HG02943 (cell line): ENCODE data around the gene CAPN5.

Source experiments
- ATAC-seq: cut with Tn5 transposase; IDR thresholded peaks from one replicate; pipeline ENCODE4 v1.9.1; 2021; ENCODE audit warnings: mild to moderate bottlenecking, low read depth, moderate library complexity; ENCODE audit not compliant: unreplicated experiment

CAPN5 gene

DNA sequence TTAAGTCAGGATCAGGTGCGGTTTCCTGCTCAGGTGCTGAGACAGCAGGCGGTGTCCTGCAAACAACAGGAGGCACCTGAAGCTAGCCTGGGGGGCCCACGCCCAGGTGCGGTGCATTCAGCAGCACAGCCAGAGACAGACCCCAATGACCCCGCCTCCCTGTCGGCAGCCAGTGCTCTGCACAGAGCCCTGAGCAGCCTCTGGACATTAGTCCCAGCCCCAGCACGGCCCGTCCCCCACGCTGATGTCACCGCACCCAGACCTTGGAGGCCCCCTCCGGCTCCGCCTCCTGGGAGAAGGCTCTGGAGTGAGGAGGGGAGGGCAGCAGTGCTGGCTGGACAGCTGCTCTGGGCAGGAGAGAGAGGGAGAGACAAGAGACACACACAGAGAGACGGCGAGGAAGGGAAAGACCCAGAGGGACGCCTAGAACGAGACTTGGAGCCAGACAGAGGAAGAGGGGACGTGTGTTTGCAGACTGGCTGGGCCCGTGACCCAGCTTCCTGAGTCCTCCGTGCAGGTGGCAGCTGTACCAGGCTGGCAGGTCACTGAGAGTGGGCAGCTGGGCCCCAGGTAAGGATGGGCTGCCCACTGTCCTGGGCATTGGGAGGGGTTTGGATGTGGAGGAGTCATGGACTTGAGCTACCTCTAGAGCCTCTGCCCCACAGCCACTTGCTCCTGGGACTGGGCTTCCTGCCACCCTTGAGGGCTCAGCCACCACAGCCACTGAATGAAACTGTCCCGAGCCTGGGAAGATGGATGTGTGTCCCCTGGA, 61.3 kb downstream of the CAPN5 start, which contains the start of gene MYO7A:
TSS of gene MYO7A (plus strand) at position 327 of the 772 bp plus-strand sequence. CDS start 2,389 bp downstream, outside the sequence.
- ATAC-seq = no peak

DNA sequence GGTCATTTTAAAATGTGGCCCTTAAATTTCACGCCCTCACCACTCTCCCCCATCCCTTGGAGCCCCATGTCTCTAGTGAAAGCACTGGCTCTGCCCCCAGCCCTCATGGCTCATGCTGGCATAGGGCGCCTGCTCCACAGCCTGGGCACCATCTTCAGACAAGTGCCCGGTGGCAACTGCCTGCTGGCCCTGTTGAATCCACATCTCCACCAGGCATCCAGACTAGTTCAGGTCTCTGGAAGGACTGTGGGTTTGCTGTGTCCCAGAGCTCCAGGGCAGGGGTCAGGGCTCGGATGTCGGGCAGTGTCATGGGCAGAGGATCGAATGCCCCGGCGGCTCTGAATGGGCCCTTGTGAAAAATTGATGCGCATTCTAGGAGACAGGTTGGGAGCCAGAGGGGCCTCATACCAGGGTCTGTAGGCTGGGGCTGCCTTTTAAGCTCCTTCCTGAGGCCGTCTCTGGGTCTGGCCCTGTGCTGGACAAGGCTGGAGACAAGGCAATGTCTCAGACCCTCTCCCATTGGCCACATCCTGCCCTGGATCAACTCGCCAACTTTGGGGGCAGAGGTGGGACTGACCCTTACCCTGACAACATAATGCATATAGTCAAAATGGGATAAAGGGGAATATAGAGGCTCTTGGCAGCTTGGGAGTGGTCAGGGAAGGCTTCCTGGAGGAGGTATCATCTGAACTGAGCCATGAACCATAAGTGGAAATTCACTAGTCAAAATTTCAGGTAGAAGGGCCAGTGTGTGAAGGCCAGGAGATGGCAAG, 62.5 kb downstream of the CAPN5 start:
- no peak for ATAC-seq

DNA sequence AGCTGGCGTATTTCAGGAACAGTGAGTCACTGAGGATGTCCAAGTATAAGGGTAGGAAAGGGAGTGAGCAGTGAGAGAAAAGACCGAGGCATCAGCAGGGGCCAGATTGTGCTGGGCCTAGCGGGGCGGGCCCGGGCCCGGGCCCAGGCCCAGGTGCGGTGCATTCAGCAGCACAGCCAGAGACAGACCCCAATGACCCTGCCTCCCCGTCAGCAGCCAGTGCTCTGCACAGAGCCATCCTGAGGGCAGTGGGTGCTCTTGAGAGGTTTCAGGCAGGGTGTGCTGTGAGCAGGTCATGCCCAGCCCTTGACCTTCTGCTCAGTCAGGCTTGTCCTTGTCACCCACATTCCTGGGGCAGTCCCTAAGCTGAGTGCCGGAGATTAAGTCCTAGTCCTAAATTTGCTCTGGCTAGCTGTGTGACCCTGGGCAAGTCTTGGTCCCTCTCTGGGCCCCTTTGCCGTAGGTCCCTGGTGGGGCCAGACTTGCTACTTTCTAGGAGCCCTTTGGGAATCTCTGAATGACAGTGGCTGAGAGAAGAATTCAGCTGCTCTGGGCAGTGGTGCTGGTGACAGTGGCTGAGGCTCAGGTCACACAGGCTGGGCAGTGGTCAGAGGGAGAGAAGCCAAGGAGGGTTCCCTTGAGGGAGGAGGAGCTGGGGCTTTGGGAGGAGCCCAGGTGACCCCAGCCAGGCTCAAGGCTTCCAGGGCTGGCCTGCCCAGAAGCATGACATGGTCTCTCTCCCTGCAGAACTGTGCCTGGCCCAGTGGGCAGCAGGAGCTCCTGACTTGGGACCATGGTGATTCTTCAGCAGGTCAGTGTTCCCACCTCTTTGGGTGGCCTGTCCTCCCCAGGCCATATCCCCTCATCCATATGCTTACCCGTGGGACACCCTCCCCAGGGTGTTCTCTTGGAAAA, 63.3 kb downstream of the CAPN5 start:
- ATAC-seq = no peak

DNA sequence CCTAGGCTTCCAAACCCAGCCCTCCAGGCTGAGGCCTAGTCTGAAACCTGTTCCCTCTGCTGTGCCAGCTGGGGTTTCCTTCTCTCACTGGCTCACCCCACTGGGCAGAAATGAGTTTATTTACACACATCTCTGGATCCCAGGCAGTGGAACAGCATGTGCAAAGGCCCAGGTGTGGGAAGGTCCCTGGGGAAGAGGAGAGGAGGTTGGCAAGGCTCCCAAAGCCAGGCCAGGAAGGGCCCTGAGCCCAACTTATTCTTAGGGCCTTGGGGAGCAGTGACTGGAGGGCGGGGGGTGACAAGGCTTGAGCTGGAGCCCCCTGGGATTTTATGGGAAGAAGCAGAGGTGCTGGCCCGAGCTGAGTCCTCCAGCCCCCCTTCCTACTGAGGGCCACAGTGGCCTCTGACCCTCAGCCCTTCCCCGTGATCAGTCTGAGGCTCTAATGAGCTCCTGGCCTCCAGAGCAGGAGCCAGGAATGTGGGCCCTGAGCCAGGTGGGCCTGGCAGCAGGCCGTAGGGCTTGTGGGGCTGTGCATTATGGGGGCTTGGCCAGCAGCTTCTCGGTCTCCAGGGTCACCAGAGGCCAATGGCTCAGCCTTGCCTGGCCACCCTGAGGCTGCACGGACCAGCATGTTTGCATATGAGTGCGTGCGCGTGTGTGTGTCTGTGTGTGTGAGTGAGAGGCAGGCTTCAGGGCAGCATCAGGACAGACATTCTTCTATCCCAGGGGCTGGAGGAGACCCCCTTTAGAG, 64.2 kb downstream of the CAPN5 start:
- no peak for ATAC-seq

DNA sequence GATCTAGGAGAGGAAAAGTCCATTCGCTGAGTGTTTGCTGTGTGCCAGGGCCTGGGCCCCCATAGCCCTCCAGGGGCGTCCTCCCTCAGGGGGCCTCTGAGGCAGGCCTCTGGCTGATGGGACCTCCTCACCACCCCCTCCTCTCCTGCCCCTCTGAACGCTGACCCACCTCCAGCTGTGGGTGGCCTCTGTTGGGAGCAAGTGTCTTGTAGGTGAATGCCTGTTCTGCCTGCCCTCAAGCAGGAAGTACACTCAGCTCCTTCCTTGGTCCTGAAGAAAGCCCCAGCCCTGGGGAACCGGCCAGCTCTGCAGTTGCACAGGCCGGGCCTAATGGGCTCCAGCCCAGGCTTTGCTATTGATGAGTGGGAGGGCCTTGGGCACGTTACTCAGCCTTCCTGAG, 64.8 kb downstream of the CAPN5 start:
- ATAC-seq = no peak

DNA sequence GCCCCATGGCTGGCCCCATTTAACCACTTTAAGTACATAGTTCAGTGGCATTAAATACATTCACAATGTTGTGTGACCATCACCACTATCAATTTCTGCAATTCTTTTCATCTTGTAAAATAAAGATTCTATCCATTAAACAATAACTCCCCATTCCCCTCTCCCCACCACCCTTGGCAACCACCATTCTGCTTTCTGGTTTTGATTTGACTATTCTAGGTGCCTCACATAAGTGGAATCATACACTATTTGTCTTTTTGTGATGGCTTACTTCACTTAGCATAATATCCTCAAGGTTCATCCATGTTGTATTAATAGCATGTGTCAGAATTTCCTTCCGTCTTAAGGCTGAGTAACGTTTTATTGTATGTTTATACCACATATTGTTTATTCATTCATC, 68.3 kb downstream of the CAPN5 start:
- ATAC-seq = no peak

DNA sequence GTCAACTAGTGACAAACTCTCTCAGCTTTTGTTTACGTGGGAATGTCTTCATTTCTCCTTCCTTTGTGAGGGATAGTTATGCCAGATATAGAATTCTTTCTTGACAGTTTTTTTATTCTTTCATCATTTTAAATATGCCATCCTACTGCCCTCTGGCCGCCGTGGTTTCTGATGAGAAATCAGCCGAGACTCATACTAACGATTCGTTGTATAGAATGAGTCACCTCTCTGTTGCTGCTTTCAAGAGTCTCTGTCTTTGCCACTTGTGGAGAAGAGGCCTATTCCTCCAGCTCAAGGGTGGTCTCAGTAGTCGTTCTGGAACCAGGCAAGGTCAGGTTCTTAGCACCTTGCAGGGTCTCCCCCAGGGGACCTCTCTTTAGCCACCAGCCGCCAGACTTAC, 69.3 kb downstream of the CAPN5 start:
- ATAC-seq = no peak

DNA sequence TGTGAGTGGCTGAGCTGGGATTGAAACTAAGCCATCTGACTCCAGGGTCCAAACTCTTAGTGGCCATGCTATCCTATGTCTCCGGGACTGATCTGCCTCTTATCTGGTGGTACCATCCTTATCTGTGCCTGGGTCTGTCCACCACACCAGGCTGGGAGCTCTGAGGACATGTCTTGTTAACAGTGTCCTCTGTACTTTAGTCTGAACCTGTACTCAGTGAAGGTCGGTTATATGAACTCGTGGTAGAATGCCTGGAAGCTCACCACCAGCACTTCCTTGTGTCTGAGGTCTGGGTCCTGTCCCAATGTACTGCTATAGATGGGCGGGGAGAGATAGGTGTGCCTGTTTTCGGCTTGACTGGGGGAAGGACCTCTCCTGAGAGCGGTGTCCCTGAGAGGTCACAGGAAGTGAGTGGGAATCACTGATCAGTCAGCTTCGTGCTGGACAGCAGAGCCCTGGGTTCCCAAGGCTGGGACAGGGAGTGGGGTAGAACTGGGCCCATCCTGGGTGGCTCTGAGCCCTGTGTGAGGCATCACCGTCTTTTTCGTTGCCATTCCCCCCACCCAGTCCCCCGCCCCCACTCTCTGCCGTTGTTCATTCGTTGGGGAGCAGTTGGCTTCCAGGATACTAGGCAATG, 70.1 kb downstream of the CAPN5 start:
- no peak for ATAC-seq

DNA sequence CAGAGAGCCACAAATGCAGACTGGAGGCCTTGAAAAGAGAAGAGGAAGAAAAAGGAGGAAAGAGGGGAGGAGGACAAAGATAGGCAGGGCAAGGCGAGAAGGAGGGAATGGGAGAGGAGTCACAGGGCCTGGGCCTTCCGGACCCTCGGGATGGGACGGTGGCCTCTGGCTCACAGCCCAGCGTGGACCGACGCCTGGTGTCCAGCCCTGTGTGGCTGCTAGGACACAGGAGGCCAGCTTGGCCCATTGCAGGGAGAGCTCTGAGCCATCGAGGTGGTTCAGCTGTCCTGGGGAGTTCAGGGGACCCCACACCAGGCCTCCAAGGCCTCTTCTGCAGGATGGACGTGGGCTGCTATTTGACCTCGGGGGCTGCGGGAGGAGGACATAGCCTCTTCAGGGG, 70.7 kb downstream of the CAPN5 start:
- no peak for ATAC-seq

DNA sequence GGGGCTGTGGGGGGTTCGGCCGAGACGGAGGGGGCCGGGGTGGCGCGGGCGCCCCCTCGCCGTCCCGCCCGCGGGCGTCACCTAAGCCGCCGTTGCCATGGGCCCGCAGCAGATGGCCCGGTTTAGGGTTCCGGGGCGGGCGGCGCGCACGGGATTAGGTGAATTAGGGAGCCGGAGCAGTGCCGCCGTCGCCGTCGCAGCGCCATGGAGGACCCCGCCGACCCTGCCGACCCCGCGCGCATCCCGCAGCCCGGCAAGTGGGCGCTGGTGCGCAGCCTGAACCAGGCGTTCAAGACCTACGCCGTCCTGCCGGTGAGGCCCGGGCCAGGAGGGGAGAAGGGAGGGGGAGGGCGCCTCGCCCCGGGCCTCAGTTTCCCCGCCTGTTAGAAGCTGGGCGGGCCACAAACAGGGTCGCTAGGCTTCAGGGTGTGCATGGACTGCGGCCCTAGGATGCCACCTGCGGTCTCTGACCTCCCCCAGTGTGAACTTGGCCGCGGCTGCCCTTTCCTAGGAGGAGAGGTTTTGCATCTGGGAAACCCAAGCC, 71.4 kb downstream of the CAPN5 start:
- no peak for ATAC-seq

DNA sequence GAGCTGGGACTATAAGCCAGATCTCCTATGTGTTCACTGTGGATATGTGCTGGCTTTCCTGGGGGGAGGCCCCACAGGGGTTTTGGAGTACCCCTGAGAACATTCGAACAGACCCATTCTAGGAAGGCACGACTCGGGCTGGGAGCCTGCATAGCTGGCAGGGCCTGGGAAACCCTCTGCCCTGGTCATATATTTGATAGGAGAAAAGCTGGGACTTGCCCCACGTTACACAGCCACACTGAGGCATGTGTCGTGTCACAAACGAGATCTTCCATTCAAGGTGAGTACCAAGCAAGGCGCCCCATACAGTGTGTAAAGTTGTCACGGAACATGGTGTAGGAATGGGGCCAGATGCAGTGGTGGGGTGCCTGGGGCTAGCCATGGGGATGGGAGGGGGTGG, 72.4 kb downstream of the CAPN5 start:
- ATAC-seq = no peak

DNA sequence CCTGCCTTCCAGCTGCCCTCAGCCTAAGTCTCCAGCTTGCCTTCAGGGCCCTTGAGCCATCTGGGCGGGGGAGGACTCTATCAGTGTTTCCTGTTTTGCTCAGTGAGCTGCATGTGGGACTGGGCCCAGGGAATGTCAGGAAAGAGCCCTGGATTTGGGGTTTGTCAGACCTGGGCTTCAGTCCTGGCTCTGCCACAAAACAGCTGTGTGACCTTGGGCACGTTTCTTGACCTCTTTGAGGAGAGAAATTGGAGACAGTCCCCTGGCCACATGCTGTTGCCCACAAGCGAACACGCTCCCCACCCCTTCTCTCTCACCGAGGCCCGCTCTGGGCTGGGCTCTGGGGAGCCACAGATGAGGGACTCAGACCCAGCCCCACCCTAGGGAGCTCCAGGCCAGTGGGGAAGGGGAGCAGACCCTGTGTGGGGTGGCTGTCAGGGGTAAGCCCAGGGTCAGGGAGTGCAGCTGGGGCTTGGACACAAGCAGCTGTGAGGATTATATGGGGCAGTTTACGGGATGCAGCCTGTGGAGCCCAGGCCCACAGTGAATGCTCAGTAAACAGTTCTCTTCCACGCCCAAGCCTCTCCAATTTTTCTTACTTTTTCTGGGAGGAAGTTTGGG, 73.6 kb downstream of the CAPN5 start:
- no peak for ATAC-seq

DNA sequence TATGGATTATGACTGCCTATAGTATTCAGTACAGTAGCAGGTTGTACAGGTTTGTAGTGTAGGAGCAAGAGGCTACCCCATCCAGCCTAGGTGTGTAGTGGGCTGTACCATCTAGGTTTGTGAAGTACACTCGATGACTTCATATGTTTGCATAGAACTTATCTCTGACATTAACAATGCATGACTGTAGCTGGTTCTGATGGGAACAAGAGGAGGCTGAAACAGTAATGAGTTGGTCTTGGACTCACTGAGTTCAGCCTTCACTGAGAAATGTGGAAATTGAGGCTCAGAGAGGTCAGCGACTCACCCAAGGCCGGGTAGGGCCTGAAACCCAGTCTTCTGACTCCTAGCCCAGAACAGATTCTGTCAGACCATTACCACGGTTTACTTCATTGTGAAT, 74.3 kb downstream of the CAPN5 start:
- ATAC-seq = no peak

DNA sequence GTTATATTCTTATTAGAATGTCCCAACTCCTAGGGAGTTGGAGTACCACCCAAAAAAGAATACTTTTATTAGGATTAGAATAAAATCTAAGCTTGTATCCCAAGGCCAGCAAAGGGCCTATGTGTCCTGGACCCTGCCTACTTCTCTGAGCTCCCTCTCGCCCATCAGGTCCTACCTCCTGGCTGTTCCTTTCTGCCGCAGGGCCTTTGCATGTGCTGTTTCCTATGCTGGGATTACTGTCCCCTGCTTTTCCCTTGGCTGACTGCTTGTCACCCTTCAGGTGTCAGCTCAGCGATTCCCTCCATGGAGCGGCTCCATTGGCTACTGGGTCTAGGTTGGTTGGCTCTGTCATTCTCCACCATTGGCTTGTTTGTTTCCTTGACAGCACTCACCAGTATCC, 74.7 kb downstream of the CAPN5 start:
- ATAC-seq = no peak

DNA sequence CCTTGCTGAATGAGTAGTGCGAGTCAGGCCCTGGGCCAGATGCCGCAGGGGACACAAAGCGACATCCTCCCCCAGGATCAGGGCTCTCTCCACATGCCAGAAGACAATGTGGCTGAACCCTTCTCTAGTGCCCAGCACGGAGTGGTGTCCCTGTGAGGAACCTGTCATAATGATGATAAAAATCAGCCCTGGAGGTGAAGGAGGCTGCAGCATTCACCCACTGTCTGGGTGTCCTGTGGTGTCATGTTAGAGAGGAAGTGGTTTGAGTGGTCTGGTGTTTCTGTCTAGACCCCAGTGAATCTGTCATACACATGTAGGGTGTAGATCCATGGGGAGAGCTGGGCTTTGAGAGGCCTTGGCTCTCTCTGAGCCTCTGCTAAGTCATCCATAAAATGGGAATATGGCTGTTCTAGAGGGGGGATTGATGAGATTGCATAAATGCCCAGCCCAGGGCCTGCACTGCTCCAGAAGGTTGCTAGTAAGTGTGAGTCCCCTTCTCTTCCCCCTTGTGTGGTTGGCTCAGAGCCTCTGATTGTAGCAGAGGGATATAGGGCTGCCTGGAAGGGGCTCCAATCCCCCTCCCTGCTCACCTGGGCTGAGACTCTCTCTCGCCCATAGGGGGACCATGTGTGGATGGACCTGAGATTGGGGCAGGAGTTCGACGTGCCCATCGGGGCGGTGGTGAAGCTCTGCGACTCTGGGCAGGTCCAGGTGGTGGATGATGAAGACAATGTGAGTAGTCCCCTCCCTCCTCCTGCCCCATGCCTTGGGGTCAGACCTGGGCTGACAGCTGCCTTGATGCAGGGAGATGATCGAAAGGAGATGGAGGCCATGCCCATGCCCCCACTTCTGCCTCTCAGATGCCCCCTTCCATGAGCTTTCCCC, 75.6 kb downstream of the CAPN5 start:
- ATAC-seq = no peak

DNA sequence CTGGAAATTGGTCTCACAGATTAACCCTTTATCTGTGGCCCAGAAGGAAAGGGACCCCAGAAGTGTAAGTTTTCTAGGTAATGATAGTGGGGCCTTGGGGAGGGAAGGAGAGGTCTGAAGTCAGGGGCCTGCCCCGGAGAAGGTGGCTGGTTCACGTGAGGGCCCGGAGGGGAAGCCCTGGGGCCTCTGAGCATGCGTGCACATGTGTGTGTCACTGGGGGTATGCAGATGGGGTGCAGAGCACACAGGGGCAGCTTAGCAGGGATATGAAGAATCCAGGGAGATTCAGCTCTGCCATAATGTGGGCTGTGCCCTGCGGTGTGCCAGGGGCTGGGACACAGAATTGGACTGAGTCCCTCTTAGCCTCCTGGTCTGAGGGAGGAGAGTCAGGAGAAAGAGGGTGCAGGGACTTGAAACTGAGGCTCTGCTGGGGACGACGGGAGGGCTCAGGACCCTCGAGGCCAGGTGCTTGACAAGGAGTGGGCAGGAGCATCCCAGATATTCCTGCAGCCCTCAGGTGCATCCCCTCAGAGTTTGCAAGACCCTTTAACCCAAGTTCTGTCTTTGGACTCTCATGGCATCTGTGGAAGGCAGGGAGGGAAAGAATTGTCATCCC, 76.7 kb downstream of the CAPN5 start:
- ATAC-seq = no peak

DNA sequence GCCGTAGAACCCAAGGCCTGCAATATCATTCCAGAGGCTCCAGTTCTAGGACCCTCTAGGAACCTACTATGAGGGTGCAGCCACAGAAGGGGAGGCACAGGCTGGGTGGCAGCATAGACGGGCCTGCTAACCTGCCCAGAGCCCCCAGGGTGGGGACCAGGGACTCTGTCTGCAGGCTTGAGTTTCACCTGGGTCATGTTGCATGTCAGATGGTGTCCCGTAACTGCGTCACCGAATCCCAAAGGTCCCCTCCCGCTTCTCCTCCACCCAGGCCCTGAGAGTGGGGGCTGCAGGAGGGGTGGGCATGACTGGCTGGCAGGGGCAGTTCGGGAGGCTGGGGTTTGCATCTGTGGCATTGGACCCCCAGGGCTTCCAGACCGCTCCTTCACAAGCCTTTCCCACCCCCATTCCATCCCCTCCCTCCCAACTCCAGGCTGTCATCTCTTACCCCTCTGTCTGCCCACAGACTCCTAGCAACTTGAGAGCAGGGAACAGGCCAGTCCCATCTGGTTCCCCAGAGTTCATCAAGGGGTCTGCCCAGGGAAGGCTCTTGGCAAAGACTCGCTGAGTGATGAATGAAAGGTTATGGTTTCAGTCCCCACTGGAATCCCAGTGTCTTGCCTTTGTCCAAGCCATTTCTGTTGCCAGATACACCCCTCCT, 77.6 kb downstream of the CAPN5 start:
- no peak for ATAC-seq
